Measurements from ENCODE around the gene SUN2.

SUN2 gene

GRCh38 chr22:38715176-38715764, 40.5 kb downstream of the SUN2 start:
- Histone ChIP-seq H3K4me2 (ENCODE audit: low read length) (no peak overlapping the region), H4K20me1 (ENCODE audit: insufficient read depth, low read length) (peaks cover 77% of the 10 kb centered on the region), H2AFZ (ENCODE audit: low read depth, low read length) (no peak overlapping the region), H3K27me3 (ENCODE audit: low read depth, low read length) (no peaks in the 10 kb centered on the region), H3K9ac (ENCODE audit: low read length) (no peak overlapping the region), H3K9me3 (ENCODE audit: insufficient read depth, low read length) (no peaks in the 10 kb centered on the region), H3K27ac (ENCODE audit: low read length) (no peak overlapping the region), H3K36me3 (replicated peaks; ENCODE audit: low read depth, low read length) (peaks cover 56% of the 10 kb centered on the region), H3K4me1 (ENCODE audit: low read length) (no peaks in the 10 kb centered on the region), H3K79me2 (ENCODE audit: low read length) (peaks cover 79% of the 10 kb centered on the region), H3K4me3 (ENCODE audit: low read length) (no peak overlapping the region)
- no peak for TF ChIP-seq CTCF (IDR thresholded peaks at IDR 0.05; ENCODE audit: low read depth, low read length)
- TF ChIP-seq EZH2phosphoT487 (IDR thresholded peaks at IDR 0.05; ENCODE audit: low read depth), result no peak

GRCh38 chr22:38713921-38714320, 41.9 kb downstream of the SUN2 start:
- Histone ChIP-seq H3K9ac (ENCODE audit: low read length) (no peak overlapping the region), H3K4me1 (ENCODE audit: low read length) (peaks cover 11% of the 10 kb centered on the region), H4K20me1 (ENCODE audit: insufficient read depth, low read length) (peaks cover 86% of the 10 kb centered on the region), H3K4me3 (ENCODE audit: low read length) (no peak overlapping the region), H3K79me2 (ENCODE audit: low read length) (peaks cover 89% of the 10 kb centered on the region), H2AFZ (ENCODE audit: low read depth, low read length) (no peak overlapping the region), H3K27ac (ENCODE audit: low read length) (no peak overlapping the region), H3K4me2 (ENCODE audit: low read length) (no peak overlapping the region), H3K36me3 (replicated peaks; ENCODE audit: low read depth, low read length) (peaks cover 62% of the 10 kb centered on the region), H3K9me3 (ENCODE audit: insufficient read depth, low read length) (no peaks in the 10 kb centered on the region), H3K27me3 (ENCODE audit: low read depth, low read length) (no peaks in the 10 kb centered on the region)
- no peak for TF ChIP-seq EZH2phosphoT487 (IDR thresholded peaks at IDR 0.05; ENCODE audit: low read depth)
- no peak for TF ChIP-seq CTCF (IDR thresholded peaks at IDR 0.05; ENCODE audit: low read depth, low read length)

GRCh38 chr22:38712486-38713207, 43.2 kb downstream of the SUN2 start:
- H3K36me3 ChIP-seq (replicated peaks; ENCODE audit: low read depth, low read length), result peaks cover 63% of the 10 kb centered on the region
- no peak overlapping the region for H3K4me3 ChIP-seq (ENCODE audit: low read length)
- H3K4me1 ChIP-seq (ENCODE audit: low read length), result peaks cover 23% of the 10 kb centered on the region
- H3K27me3 ChIP-seq (ENCODE audit: low read depth, low read length), result no peaks in the 10 kb centered on the region
- H3K9ac ChIP-seq (ENCODE audit: low read length), result no peak overlapping the region
- H3K9me3 ChIP-seq (ENCODE audit: insufficient read depth, low read length), result no peaks in the 10 kb centered on the region
- no peak overlapping the region for H3K27ac ChIP-seq (ENCODE audit: low read length)
- H4K20me1 ChIP-seq (ENCODE audit: insufficient read depth, low read length), result peaks cover 96% of the 10 kb centered on the region
- H2AFZ ChIP-seq (ENCODE audit: low read depth, low read length), result no peak overlapping the region
- no peak for TF ChIP-seq EZH2phosphoT487 (IDR thresholded peaks at IDR 0.05; ENCODE audit: low read depth)
- no peak for TF ChIP-seq CTCF (IDR thresholded peaks at IDR 0.05; ENCODE audit: low read depth, low read length)
- H3K79me2 ChIP-seq (ENCODE audit: low read length), result peaks cover 99% of the 10 kb centered on the region
- H3K4me2 ChIP-seq (ENCODE audit: low read length), result no peak overlapping the region

- Histone ChIP-seq H3K27me3 (ENCODE audit: low read depth, low read length) (no peaks in the 10 kb centered on the region), H3K36me3 (replicated peaks; ENCODE audit: low read depth, low read length) (peaks cover 45% of the 10 kb centered on the region), H2AFZ (ENCODE audit: low read depth, low read length) (no peak overlapping the region), H3K79me2 (ENCODE audit: low read length) (peaks cover 100% of the 10 kb centered on the region), H3K4me3 (ENCODE audit: low read length) (no peak overlapping the region), H4K20me1 (ENCODE audit: insufficient read depth, low read length) (peaks cover 91% of the 10 kb centered on the region), H3K27ac (ENCODE audit: low read length) (no peak overlapping the region), H3K9me3 (ENCODE audit: insufficient read depth, low read length) (no peaks in the 10 kb centered on the region), H3K4me2 (ENCODE audit: low read length) (no peak overlapping the region), H3K4me1 (ENCODE audit: low read length) (peaks cover 30% of the 10 kb centered on the region), H3K9ac (ENCODE audit: low read length) (no peak overlapping the region)
- TF ChIP-seq EZH2phosphoT487 (IDR thresholded peaks at IDR 0.05; ENCODE audit: low read depth) (no peak), CTCF (IDR thresholded peaks at IDR 0.05; ENCODE audit: low read depth, low read length) (no peak)
Observed at GRCh38 chr22:38710866-38711265, 44.9 kb downstream of the SUN2 start.
